SKM-1 treated with dmso at 0.1 percent for 144 hours (cell line): ENCODE data around the gene ADCY2.

Experiments
- DNase-seq: peaks from one replicate; lab custom pipeline; 2025; ENCODE audit not compliant: unreplicated experiment; lab: John Stamatoyannopoulos, UW

Gene ADCY2

DNA sequence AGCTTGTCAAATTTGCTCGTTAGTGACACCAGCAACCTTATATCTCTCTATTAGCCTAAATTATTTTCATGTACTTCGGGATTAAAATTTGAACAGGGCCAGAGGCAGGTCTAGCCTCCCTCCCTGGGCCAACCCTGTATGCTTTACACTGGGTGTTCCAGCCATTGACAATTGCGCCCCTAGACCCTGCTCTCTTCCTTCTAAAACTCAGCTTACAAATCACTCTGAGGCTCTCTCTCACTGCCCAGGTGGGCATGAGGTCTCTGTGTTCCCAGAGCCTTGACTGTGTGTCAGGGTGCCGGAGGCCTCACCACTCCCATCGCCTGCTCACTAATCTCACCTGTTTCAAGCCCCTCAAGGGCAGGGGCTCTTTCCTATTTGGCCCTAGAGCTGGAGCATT is 461.4 kb downstream of the ADCY2 start:
- no peak for DNase-seq

DNA sequence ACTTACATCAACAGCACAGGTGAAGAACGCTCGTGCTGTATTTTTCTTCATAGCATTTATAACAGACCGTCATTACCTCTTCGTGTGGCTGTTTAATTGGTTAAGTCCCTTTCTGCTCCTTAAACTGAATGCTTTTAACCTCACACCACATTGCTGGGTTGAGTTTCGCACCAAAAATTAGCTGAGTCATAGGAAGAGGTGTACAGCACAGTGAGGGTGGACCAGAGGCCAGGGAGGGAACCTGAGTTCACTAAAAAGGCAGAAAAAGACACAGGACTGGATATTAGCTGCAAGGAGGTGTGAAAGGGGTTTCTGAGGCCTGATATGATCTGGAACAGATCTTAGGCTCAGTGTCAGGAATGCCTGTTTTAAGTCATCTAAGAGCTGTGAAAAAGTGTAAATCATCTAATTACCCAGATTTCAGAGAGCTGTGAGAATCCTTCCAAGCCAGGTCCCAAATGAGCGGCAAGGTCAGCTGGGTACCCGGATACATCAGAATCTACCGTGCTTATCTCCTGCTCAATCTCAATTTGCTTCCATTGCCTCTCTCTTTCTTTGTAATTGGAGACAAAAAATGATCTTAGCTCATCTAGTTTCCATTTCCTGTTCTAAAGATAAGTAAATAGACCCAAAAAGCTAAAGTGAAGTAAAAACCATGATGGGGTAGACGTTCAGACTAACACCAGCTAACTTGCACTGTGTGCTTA is 462.1 kb downstream of the ADCY2 start:
- DNase-seq: no peak

DNA sequence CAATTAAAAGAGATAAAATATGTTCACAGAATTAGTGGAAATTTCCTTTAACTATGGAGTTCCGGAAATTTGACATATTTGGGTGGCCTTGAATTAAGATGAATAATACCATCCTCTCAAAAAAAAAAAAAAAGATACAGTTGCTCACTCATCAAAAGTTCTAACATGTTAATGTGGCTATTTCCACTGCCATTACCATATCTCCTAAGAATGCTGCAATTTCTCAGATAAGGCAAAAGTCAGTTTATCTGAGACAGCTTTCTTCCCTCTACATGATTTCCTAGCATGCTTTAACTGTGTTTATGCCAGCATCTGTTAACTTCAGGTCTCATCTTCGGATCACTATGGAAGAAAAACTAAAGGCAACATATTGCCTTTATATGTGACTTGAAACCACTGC is 470.3 kb downstream of the ADCY2 start:
- DNase-seq: no peak

- DNase-seq: no peak
These were observed 471.3 kb downstream of the ADCY2 start for GRCh38 chr5:7867260-7867659.

DNA sequence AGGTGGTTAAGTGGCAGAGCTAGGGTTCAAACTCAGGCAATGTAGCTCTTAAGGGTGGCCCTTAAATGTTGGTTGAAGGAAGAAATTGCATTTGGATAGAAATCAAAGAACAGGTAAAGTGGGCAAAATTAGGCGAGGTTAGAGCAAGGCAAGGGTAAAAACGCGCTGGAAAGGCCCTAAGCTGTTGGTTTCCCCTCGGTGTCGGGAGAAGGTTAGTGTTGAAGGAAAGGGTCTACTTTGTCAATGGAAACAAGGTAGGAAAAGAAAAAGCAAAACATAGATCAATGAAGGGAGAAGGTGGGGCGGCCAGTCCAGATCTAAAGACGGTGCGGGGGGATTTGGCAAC is 472.5 kb downstream of the ADCY2 start:
- DNase-seq: no peak

GRCh38 chr5:7868773-7869473 is 473.0 kb downstream of the ADCY2 start, which contains the start of the genes FASTKD3 and MTRR:
Gene FASTKD3 (minus strand): TSS chr5:7869031. CDS start chr5:7868083, 948 bp downstream.
Gene MTRR (plus strand): TSS chr5:7869148. CDS start chr5:7870795, 1,647 bp downstream.
- peak; percentile 89 for DNase-seq

GRCh38 chr5:7869474-7870136 is 473.7 kb downstream of the ADCY2 start:
- no peak for DNase-seq

DNA sequence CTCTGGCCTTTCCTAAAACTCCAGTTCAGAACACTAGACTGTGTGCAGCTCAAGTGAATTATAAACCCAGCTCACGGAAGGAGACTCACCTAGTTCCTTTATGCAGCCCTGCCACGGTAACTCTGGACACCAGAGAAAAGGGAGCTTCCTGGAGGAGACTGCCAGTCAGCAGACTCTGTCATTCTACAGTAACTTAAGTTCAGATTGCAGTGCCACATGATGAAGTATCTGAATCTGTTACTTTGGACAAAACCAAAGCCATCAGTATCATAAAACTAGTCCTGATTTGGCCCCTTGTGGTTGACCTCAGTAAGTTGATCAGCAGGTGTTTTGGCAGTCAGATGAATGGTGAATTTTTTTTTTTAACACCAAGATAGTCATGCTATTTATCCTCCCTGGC is 475.7 kb downstream of the ADCY2 start:
- DNase-seq: no peak

DNA sequence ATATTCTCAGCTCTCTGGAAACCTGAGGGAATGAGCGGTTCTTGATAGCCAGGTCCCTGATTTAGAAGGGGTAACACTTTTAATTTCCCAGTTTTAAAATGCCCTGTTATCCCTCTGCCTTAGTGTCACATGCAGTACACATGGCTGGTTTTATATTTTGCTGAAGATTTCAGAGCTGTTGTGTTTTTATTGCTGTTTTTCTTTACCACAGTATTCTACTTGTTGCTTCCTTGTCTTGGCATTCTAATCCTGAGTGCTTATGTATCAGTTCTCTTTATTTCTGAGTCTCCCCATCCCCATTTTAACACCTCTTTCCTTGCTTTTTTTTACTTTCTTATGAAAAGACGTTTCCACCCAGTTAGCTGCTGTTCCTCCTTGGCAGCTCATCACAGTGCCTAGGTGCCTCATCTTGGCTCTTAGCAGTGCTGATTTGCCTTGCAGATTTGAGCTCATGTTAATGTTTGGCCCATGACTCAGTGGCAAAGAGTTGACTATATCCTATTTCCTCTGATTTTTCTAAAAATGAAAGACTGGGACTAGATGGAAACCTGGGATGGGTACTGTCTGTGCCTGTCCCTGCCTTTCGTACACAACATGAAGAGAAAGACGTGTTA is 476.7 kb downstream of the ADCY2 start:
- no peak for DNase-seq

DNA sequence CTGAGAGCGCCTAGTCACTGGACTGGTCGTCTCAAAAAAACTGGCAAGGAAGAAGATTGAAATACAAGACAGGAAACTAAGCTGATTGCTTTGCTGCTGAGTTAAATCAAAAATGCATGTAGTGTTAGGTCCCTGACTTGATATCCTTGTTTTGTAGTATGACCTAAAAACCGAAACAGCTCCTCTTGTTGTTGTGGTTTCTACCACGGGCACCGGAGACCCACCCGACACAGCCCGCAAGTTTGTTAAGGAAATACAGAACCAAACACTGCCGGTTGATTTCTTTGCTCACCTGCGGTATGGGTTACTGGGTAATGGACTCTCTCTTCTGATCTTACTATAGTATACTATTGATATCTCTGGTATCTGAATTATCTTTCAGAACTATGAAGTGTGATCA is 477.3 kb downstream of the ADCY2 start:
- no peak for DNase-seq

- DNase-seq: no peak
These were observed 478.7 kb downstream of the ADCY2 start for GRCh38 chr5:7874639-7875038.

DNA sequence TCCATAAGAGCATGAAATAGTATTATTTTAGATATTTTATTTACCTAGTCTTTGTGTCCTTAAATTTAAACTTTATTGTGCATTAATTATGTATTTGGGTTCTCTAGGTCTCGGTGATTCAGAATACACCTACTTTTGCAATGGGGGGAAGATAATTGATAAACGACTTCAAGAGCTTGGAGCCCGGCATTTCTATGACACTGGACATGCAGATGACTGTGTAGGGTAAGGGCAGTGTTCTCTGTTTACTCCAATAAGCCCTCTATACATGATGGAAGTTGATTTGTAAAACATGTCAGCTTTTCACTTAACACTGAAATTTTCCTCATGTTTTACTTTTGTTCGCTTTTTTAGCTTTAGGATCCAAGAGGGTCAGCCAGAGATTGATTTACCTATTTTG is 479.2 kb downstream of the ADCY2 start:
- no peak for DNase-seq

DNA sequence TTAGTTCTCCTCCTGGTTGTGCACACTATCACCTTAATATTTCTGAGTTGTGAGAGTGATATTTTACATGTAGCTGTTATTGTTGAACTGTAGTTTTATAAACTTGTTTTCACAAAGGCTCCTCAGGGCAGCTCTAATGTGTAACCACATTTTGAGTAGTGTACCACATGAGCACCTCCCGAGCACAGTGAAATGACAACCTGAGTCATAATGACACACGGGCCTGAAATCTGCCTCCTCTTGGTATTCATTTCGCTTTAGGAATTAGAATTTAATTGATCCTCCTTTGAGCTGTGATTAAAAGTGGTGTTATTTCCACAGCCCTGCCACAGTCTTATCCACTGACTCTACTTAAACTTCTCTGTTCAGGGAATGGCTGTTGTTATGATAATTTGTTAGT is 480.9 kb downstream of the ADCY2 start:
- DNase-seq: no peak

- no peak for DNase-seq
These were observed 481.9 kb downstream of the ADCY2 start for GRCh38 chr5:7877851-7878250.

GRCh38 chr5:7878381-7878873 is 482.5 kb downstream of the ADCY2 start:
- DNase-seq: peak; percentile 93
